ENCODE results near the gene ZCCHC18.
"Not testable (repeated sequence)": the region's sequence is repeated elsewhere in the genome, so short reads cannot be mapped to it uniquely, and the experiment has no call there.

Gene ZCCHC18

GRCh38 chrX:104112326-104112951, at the start of gene ZCCHC18:
Gene ZCCHC18 (plus strand): TSS chrX:104112523. CDS start chrX:104114112, 1,589 bp downstream.
- Histone ChIP-seq H3K4me1 (ENCODE audit: control insufficient read depth in 2 of 2, insufficient read depth in 2 of 2, low read length in 2 of 2) (peaks cover 0 to 2% of the 10 kb centered on the region in 2 donors), H3K4me3 (ENCODE audit: low read length in 2 of 2) (peak within 1 kb of the TSS; percentile 47 to 66), H3K27me3 (ENCODE audit: control insufficient read depth in 2 of 2, insufficient read depth in 2 of 2, low read length in 2 of 2) (peaks cover 12 to 14% of the 10 kb centered on the region in 2 donors), H3K27ac (ENCODE audit: low read depth in 2 of 2, low read length in 2 of 2) (peak within 1 kb of the TSS in 1 of 2 donors; percentile 43), H3K9ac (ENCODE audit: low read depth in 1 of 2, low read length in 2 of 2) (peak within 1 kb of the TSS in 1 of 2 donors; percentile 60), H3K9me3 (ENCODE audit: control insufficient read depth in 2 of 2, low read length in 2 of 2) (no peaks in the 10 kb centered on the region), H3K36me3 (ENCODE audit: control insufficient read depth in 2 of 2, insufficient read depth in 2 of 2, low read length in 2 of 2) (no peaks in the 10 kb centered on the region)

GRCh38 chrX:104062636-104063035, 49.7 kb upstream of the ZCCHC18 start:
- not testable (repeated sequence) for H3K27ac ChIP-seq (ENCODE audit: low read depth in 2 of 2, low read length in 2 of 2); H3K9ac ChIP-seq (ENCODE audit: low read depth in 1 of 2, low read length in 2 of 2); H3K36me3 ChIP-seq (ENCODE audit: control insufficient read depth in 2 of 2, insufficient read depth in 2 of 2, low read length in 2 of 2); H3K4me3 ChIP-seq (ENCODE audit: low read length in 2 of 2); H3K9me3 ChIP-seq (ENCODE audit: control insufficient read depth in 2 of 2, low read length in 2 of 2); H3K27me3 ChIP-seq (ENCODE audit: control insufficient read depth in 2 of 2, insufficient read depth in 2 of 2, low read length in 2 of 2); H3K4me1 ChIP-seq (ENCODE audit: control insufficient read depth in 2 of 2, insufficient read depth in 2 of 2, low read length in 2 of 2)

GRCh38 chrX:104075778-104076445, 36.4 kb upstream of the ZCCHC18 start, which contains the start of gene TMSB15C:
Gene TMSB15C (minus strand): TSS chrX:104076236.
- not testable (repeated sequence) for H3K27ac ChIP-seq (ENCODE audit: low read depth in 2 of 2, low read length in 2 of 2); H3K36me3 ChIP-seq (ENCODE audit: control insufficient read depth in 2 of 2, insufficient read depth in 2 of 2, low read length in 2 of 2); H3K9ac ChIP-seq (ENCODE audit: low read depth in 1 of 2, low read length in 2 of 2); H3K9me3 ChIP-seq (ENCODE audit: control insufficient read depth in 2 of 2, low read length in 2 of 2); H3K4me3 ChIP-seq (ENCODE audit: low read length in 2 of 2); H3K27me3 ChIP-seq (ENCODE audit: control insufficient read depth in 2 of 2, insufficient read depth in 2 of 2, low read length in 2 of 2); H3K4me1 ChIP-seq (ENCODE audit: control insufficient read depth in 2 of 2, insufficient read depth in 2 of 2, low read length in 2 of 2)

GRCh38 chrX:104077854-104078253, 34.5 kb upstream of the ZCCHC18 start:
- not testable (repeated sequence) for H3K4me3 ChIP-seq (ENCODE audit: low read length in 2 of 2); H3K27me3 ChIP-seq (ENCODE audit: control insufficient read depth in 2 of 2, insufficient read depth in 2 of 2, low read length in 2 of 2); H3K36me3 ChIP-seq (ENCODE audit: control insufficient read depth in 2 of 2, insufficient read depth in 2 of 2, low read length in 2 of 2); H3K9me3 ChIP-seq (ENCODE audit: control insufficient read depth in 2 of 2, low read length in 2 of 2); H3K27ac ChIP-seq (ENCODE audit: low read depth in 2 of 2, low read length in 2 of 2); H3K4me1 ChIP-seq (ENCODE audit: control insufficient read depth in 2 of 2, insufficient read depth in 2 of 2, low read length in 2 of 2); H3K9ac ChIP-seq (ENCODE audit: low read depth in 1 of 2, low read length in 2 of 2)

- H3K27me3 ChIP-seq (ENCODE audit: control insufficient read depth in 2 of 2, insufficient read depth in 2 of 2, low read length in 2 of 2): no peaks in the 10 kb centered on the region
- no peaks in the 10 kb centered on the region for H3K36me3 ChIP-seq (ENCODE audit: control insufficient read depth in 2 of 2, insufficient read depth in 2 of 2, low read length in 2 of 2)
- no peak overlapping the region for H3K27ac ChIP-seq (ENCODE audit: low read depth in 2 of 2, low read length in 2 of 2)
- H3K9ac ChIP-seq (ENCODE audit: low read depth in 1 of 2, low read length in 2 of 2): no peak overlapping the region
- H3K4me3 ChIP-seq (ENCODE audit: low read length in 2 of 2): no peak overlapping the region
- H3K4me1 ChIP-seq (ENCODE audit: control insufficient read depth in 2 of 2, insufficient read depth in 2 of 2, low read length in 2 of 2): no peaks in the 10 kb centered on the region
- no peaks in the 10 kb centered on the region for H3K9me3 ChIP-seq (ENCODE audit: control insufficient read depth in 2 of 2, low read length in 2 of 2)
These were observed 28.3 kb upstream of the ZCCHC18 start for GRCh38 chrX:104084063-104084462.

- no peaks in the 10 kb centered on the region for H3K9me3 ChIP-seq (ENCODE audit: control insufficient read depth in 2 of 2, low read length in 2 of 2)
- H3K36me3 ChIP-seq (ENCODE audit: control insufficient read depth in 2 of 2, insufficient read depth in 2 of 2, low read length in 2 of 2): no peaks in the 10 kb centered on the region
- no peak overlapping the region for H3K9ac ChIP-seq (ENCODE audit: low read depth in 1 of 2, low read length in 2 of 2)
- no peaks in the 10 kb centered on the region for H3K4me1 ChIP-seq (ENCODE audit: control insufficient read depth in 2 of 2, insufficient read depth in 2 of 2, low read length in 2 of 2)
- H3K27me3 ChIP-seq (ENCODE audit: control insufficient read depth in 2 of 2, insufficient read depth in 2 of 2, low read length in 2 of 2): no peaks in the 10 kb centered on the region
- no peak overlapping the region for H3K4me3 ChIP-seq (ENCODE audit: low read length in 2 of 2)
- H3K27ac ChIP-seq (ENCODE audit: low read depth in 2 of 2, low read length in 2 of 2): no peak overlapping the region
These were observed 27.6 kb upstream of the ZCCHC18 start for GRCh38 chrX:104084534-104085277.

- Histone ChIP-seq H3K27ac (ENCODE audit: low read depth in 2 of 2, low read length in 2 of 2) (no peak overlapping the region), H3K9me3 (ENCODE audit: control insufficient read depth in 2 of 2, low read length in 2 of 2) (no peaks in the 10 kb centered on the region), H3K4me1 (ENCODE audit: control insufficient read depth in 2 of 2, insufficient read depth in 2 of 2, low read length in 2 of 2) (no peaks in the 10 kb centered on the region), H3K27me3 (ENCODE audit: control insufficient read depth in 2 of 2, insufficient read depth in 2 of 2, low read length in 2 of 2) (peaks cover 0 to 3% of the 10 kb centered on the region in 2 donors), H3K4me3 (ENCODE audit: low read length in 2 of 2) (no peak overlapping the region), H3K36me3 (ENCODE audit: control insufficient read depth in 2 of 2, insufficient read depth in 2 of 2, low read length in 2 of 2) (no peaks in the 10 kb centered on the region), H3K9ac (ENCODE audit: low read depth in 1 of 2, low read length in 2 of 2) (no peak overlapping the region)
These were observed 26.8 kb upstream of the ZCCHC18 start for GRCh38 chrX:104085477-104085876.

GRCh38 chrX:104085919-104086318, 26.4 kb upstream of the ZCCHC18 start:
- no peaks in the 10 kb centered on the region for H3K4me1 ChIP-seq (ENCODE audit: control insufficient read depth in 2 of 2, insufficient read depth in 2 of 2, low read length in 2 of 2)
- no peak overlapping the region for H3K4me3 ChIP-seq (ENCODE audit: low read length in 2 of 2)
- H3K36me3 ChIP-seq (ENCODE audit: control insufficient read depth in 2 of 2, insufficient read depth in 2 of 2, low read length in 2 of 2): no peaks in the 10 kb centered on the region
- no peaks in the 10 kb centered on the region for H3K9me3 ChIP-seq (ENCODE audit: control insufficient read depth in 2 of 2, low read length in 2 of 2)
- H3K27ac ChIP-seq (ENCODE audit: low read depth in 2 of 2, low read length in 2 of 2): no peak overlapping the region
- no peak overlapping the region for H3K9ac ChIP-seq (ENCODE audit: low read depth in 1 of 2, low read length in 2 of 2)
- peaks cover 0 to 3% of the 10 kb centered on the region in 2 donors for H3K27me3 ChIP-seq (ENCODE audit: control insufficient read depth in 2 of 2, insufficient read depth in 2 of 2, low read length in 2 of 2)

- no peak overlapping the region for H3K27ac ChIP-seq (ENCODE audit: low read depth in 2 of 2, low read length in 2 of 2)
- no peaks in the 10 kb centered on the region for H3K4me1 ChIP-seq (ENCODE audit: control insufficient read depth in 2 of 2, insufficient read depth in 2 of 2, low read length in 2 of 2)
- peaks cover 2 to 4% of the 10 kb centered on the region in 2 donors for H3K27me3 ChIP-seq (ENCODE audit: control insufficient read depth in 2 of 2, insufficient read depth in 2 of 2, low read length in 2 of 2)
- H3K9ac ChIP-seq (ENCODE audit: low read depth in 1 of 2, low read length in 2 of 2): no peak overlapping the region
- no peak overlapping the region for H3K4me3 ChIP-seq (ENCODE audit: low read length in 2 of 2)
- H3K9me3 ChIP-seq (ENCODE audit: control insufficient read depth in 2 of 2, low read length in 2 of 2): no peaks in the 10 kb centered on the region
- no peaks in the 10 kb centered on the region for H3K36me3 ChIP-seq (ENCODE audit: control insufficient read depth in 2 of 2, insufficient read depth in 2 of 2, low read length in 2 of 2)
These were observed 14.0 kb upstream of the ZCCHC18 start for GRCh38 chrX:104098151-104098808.

- no peaks in the 10 kb centered on the region for H3K9me3 ChIP-seq (ENCODE audit: control insufficient read depth in 2 of 2, low read length in 2 of 2)
- H3K4me1 ChIP-seq (ENCODE audit: control insufficient read depth in 2 of 2, insufficient read depth in 2 of 2, low read length in 2 of 2): no peaks in the 10 kb centered on the region
- no peak overlapping the region for H3K27ac ChIP-seq (ENCODE audit: low read depth in 2 of 2, low read length in 2 of 2)
- H3K9ac ChIP-seq (ENCODE audit: low read depth in 1 of 2, low read length in 2 of 2): no peak overlapping the region
- no peak overlapping the region for H3K4me3 ChIP-seq (ENCODE audit: low read length in 2 of 2)
- H3K27me3 ChIP-seq (ENCODE audit: control insufficient read depth in 2 of 2, insufficient read depth in 2 of 2, low read length in 2 of 2): peaks cover 2 to 4% of the 10 kb centered on the region in 2 donors
- no peaks in the 10 kb centered on the region for H3K36me3 ChIP-seq (ENCODE audit: control insufficient read depth in 2 of 2, insufficient read depth in 2 of 2, low read length in 2 of 2)
These were observed 13.4 kb upstream of the ZCCHC18 start for GRCh38 chrX:104098919-104099318.
